Muscle layer of colon (tissue), 2 donors: ENCODE results near the gene TNRC6B.

Experiments used
- H3K27ac ChIP-seq: one replicate; pipeline ENCODE4 v1.7.0; 2013; ENCODE audit warnings: low read depth, mild to moderate bottlenecking, low read length, moderate library complexity
- H3K27me3 ChIP-seq, 2 donors: one replicate each; pipeline ENCODE4 v1.7.0; 2013; ENCODE audit warnings: low read length in 2 of 2, mild to moderate bottlenecking in 2 of 2; ENCODE audit not compliant: insufficient read depth in 2 of 2, control insufficient read depth in 1 of 2
- H3K36me3 ChIP-seq: one replicate; pipeline ENCODE4 v1.7.0; 2013; ENCODE audit warnings: mild to moderate bottlenecking, low read length; ENCODE audit not compliant: insufficient read depth
- H3K4me1 ChIP-seq: one replicate; pipeline ENCODE4 v1.7.0; 2013; ENCODE audit warnings: mild to moderate bottlenecking, low read length; ENCODE audit not compliant: insufficient read depth
- H3K4me3 ChIP-seq, 2 donors: one replicate each; pipeline ENCODE4 v1.7.0; 2013; ENCODE audit warnings: low read length in 2 of 2, low read depth in 1 of 2, mild to moderate bottlenecking in 1 of 2, moderate library complexity in 1 of 2
- H3K9ac ChIP-seq: one replicate; pipeline ENCODE4 v1.7.0; 2013; ENCODE audit warnings: low read length
- H3K9me3 ChIP-seq: one replicate; pipeline ENCODE4 v1.7.0; 2013; ENCODE audit warnings: mild to moderate bottlenecking, low read length
- donor health status: abdominal sarcoma.
- donor health status: Adenocarcinoma of cecum.

TNRC6B gene

GRCh38 chr22:40348025-40348658 lies 170.4 kb downstream of the TNRC6B start:
- Histone ChIP-seq H3K27me3 (no peaks in the 10 kb centered on the region), H3K9me3 (no peaks in the 10 kb centered on the region), H3K9ac (peak overlapping the region; percentile 86), H3K4me1 (peaks cover 15% of the 10 kb centered on the region), H3K4me3 (peak overlapping the region in 1 of 2 donors; percentile 92), H3K27ac (no peak overlapping the region), H3K36me3 (peaks cover 32% of the 10 kb centered on the region)

DNA sequence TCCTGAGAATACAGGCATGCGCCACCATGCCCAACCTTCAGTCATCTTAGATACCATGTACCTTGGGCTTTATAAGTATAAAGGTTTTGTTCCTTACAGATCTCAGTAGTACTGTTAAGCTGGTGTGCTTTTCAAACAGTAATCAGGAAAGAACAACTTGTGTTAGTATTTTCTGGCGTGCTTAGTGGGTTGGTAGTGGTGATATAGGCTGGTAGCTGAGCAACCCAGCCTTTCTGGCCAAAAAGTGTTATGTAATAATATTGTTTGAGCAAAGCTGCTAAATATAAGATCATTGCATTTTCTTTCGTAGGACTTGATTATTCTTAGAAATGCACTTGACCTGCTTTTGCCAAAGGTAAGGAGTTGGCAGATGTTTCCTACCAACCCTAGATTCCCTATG lies 175.0 kb downstream of the TNRC6B start:
- no peak overlapping the region for H3K9ac ChIP-seq
- no peaks in the 10 kb centered on the region for H3K27me3 ChIP-seq
- H3K27ac ChIP-seq, result no peak overlapping the region
- H3K4me3 ChIP-seq, result no peak overlapping the region
- H3K36me3 ChIP-seq, result peaks cover 56% of the 10 kb centered on the region
- no peaks in the 10 kb centered on the region for H3K9me3 ChIP-seq
- H3K4me1 ChIP-seq, result peaks cover 7% of the 10 kb centered on the region

DNA sequence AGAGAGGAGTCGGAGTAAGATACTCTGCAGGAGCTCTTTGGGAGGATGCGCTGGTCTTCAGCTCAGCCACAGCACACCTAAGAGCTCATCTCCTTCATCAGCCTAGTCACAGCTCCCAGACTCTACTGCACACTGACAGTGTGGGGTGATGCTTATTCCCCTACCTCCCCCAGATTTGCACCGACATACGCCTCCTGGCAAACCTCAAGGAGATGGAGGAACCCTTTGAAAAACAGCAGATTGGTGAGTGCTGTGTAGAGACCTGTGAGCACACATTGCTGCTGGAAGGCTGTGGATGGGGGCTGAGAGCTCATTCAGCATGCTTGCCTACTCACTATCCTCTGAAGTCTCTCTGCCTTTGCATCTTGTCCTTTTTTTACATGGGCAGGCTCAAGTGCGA lies 183.4 kb downstream of the TNRC6B start:
- Histone ChIP-seq H3K36me3 (peaks cover 82% of the 10 kb centered on the region), H3K9me3 (no peaks in the 10 kb centered on the region), H3K27ac (no peak overlapping the region), H3K4me1 (no peaks in the 10 kb centered on the region), H3K27me3 (no peaks in the 10 kb centered on the region), H3K4me3 (no peak overlapping the region), H3K9ac (no peak overlapping the region)

DNA sequence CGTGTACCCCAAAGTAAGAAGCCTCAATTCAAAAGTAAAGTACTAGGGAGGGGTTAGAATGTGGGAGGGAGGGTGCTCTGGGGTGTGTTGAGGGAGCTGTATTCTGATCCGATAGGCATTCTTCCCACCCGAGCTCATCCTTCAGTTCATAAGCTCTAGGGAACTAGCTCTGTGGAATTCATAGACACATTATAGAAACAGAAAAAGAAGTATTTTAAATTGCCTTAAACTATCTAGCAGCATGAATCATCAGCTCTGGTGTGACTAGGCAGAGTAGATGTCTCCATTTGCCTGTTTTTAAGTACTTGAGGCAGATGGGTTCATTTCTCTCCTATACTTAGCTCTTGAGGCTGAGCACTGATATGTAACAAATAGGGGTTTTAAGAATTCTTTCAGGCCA lies 185.3 kb downstream of the TNRC6B start:
- H3K4me1 ChIP-seq, result no peaks in the 10 kb centered on the region
- no peak overlapping the region for H3K27ac ChIP-seq
- H3K36me3 ChIP-seq, result peaks cover 92% of the 10 kb centered on the region
- no peak overlapping the region for H3K9ac ChIP-seq
- no peaks in the 10 kb centered on the region for H3K9me3 ChIP-seq
- H3K4me3 ChIP-seq, result no peak overlapping the region
- H3K27me3 ChIP-seq, result no peaks in the 10 kb centered on the region

- Histone ChIP-seq H3K36me3 (peaks cover 82% of the 10 kb centered on the region), H3K9me3 (no peaks in the 10 kb centered on the region), H3K27ac (no peak overlapping the region), H3K9ac (no peak overlapping the region), H3K27me3 (no peaks in the 10 kb centered on the region), H3K4me1 (no peaks in the 10 kb centered on the region), H3K4me3 (no peak overlapping the region)
Measured at GRCh38 chr22:40364431-40364830, 186.7 kb downstream of the TNRC6B start.

- Histone ChIP-seq H3K4me3 (no peak overlapping the region), H3K27me3 (no peaks in the 10 kb centered on the region), H3K9me3 (no peaks in the 10 kb centered on the region), H3K36me3 (peaks cover 66% of the 10 kb centered on the region), H3K4me1 (peaks cover under 1% of the 10 kb centered on the region), H3K9ac (no peak overlapping the region), H3K27ac (no peak overlapping the region)
Measured at GRCh38 chr22:40366068-40366467, 188.3 kb downstream of the TNRC6B start.

DNA sequence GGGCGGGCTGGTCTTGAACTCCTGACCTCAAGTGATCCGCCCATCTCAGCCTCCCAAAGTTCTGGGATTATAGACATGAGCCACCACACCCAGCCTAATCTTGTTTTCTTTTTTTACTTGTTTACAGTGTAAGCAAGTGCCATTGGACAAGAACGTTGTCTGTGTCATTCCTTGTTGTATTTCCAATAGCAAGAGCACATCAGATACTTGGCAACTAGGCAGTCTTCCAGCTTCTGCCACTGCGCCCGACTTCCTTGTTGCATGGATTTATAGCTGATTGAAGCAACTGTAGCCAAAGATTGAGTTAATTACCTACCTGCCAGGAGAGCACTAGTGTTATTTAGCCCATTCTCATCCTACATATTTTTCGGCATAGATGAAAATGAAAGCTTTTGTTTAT lies 189.6 kb downstream of the TNRC6B start:
- Histone ChIP-seq H3K4me1 (peaks cover 8% of the 10 kb centered on the region), H3K4me3 (no peak overlapping the region), H3K9me3 (no peaks in the 10 kb centered on the region), H3K27me3 (no peaks in the 10 kb centered on the region), H3K9ac (no peak overlapping the region), H3K27ac (no peak overlapping the region), H3K36me3 (peaks cover 53% of the 10 kb centered on the region)

- Histone ChIP-seq H3K36me3 (peaks cover 46% of the 10 kb centered on the region), H3K4me3 (no peak overlapping the region), H3K9me3 (no peaks in the 10 kb centered on the region), H3K9ac (no peak overlapping the region), H3K27me3 (no peaks in the 10 kb centered on the region), H3K27ac (no peak overlapping the region), H3K4me1 (peaks cover 15% of the 10 kb centered on the region)
Measured at GRCh38 chr22:40368016-40368415, 190.3 kb downstream of the TNRC6B start.

GRCh38 chr22:40368836-40369235 lies 191.1 kb downstream of the TNRC6B start:
- H3K27ac ChIP-seq, result no peak overlapping the region

DNA sequence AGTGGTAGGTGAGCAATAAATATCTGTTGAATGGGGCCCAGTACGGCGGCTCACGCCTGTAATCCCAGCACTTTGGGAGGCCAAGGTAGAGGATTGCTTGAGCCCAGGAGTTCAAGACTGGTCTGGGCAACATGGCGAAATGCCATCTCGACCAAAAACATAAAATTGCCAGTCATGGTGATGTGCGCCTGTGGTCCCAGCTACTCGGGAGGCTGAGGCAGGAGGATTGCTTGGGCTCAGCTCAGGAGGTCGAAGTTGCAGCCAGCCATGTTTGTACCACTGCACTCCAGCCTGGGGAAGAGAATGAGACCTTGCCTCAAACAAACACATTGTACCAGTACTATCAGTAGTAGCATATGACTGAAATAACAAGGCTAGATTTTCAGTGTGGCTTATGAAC lies 196.8 kb downstream of the TNRC6B start:
- Histone ChIP-seq H3K4me1 (peaks cover 15% of the 10 kb centered on the region), H3K27ac (no peak overlapping the region), H3K36me3 (no peaks in the 10 kb centered on the region), H3K9ac (no peak overlapping the region), H3K27me3 (no peaks in the 10 kb centered on the region), H3K4me3 (no peak overlapping the region), H3K9me3 (no peaks in the 10 kb centered on the region)

More at GRCh38 chr22:40368836-40369235, 191.1 kb downstream of the TNRC6B start:
- Histone ChIP-seq H3K4me1 (peaks cover 15% of the 10 kb centered on the region), H3K36me3 (peaks cover 42% of the 10 kb centered on the region), H3K4me3 (no peak overlapping the region), H3K27me3 (no peaks in the 10 kb centered on the region), H3K9ac (no peak overlapping the region), H3K9me3 (no peaks in the 10 kb centered on the region)

DNA sequence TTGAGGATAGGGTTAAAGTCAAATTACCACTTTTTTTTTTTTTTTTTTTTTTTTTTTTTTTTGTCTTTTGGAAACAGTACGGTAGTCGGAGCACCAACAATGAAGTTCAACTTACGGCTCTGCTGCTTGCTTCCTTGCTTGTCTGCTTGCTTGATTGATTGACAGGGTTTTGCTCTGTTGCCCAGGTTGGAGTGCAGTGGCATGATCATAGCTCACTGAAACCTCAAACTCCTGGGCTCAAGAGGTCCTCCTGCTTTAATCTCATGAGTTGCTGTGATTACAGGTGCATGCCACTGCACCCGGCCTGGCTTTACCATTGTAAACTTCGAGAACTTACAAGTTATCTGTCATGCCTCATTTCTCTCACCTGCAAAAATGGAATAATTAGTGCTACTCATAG lies 198.4 kb downstream of the TNRC6B start:
- Histone ChIP-seq H3K4me3 (no peak overlapping the region), H3K36me3 (no peaks in the 10 kb centered on the region), H3K9me3 (no peaks in the 10 kb centered on the region), H3K27me3 (no peaks in the 10 kb centered on the region), H3K9ac (no peak overlapping the region), H3K27ac (no peak overlapping the region), H3K4me1 (peaks cover 14% of the 10 kb centered on the region)

DNA sequence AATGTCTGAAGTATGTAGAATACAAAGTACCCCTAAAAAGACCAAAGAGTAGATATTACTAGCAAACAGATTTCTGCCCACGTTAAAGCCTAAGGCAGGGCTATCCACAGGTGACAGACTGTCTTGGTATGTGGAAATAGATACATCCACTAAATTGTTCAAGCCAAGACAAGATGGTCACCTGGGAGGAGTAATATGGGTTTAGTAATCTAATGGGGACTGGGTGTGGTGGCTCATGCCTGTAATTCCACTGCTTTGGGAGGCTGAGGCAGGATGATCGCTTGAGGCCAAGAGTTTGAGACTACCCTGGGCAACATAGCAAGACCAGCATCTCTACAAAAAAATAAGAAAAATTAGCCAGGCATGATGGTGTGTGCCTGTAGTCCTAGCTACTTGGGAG lies 200.2 kb downstream of the TNRC6B start:
- H3K9me3 ChIP-seq, result no peaks in the 10 kb centered on the region
- H3K27me3 ChIP-seq, result no peaks in the 10 kb centered on the region
- H3K9ac ChIP-seq, result no peak overlapping the region
- peaks cover under 1% of the 10 kb centered on the region for H3K4me1 ChIP-seq
- H3K4me3 ChIP-seq, result no peak overlapping the region
- no peaks in the 10 kb centered on the region for H3K36me3 ChIP-seq
- no peak overlapping the region for H3K27ac ChIP-seq
